SU-DHL-6 (cell line): ENCODE measurements around the gene CUX1.

ENCODE experiments used
- CTCF ChIP-seq: fragments of 200-600 bp; sonication (generic); IDR thresholded peaks from one replicate; pipeline ENCODE4 v1.5.1; 2017; ENCODE audit warnings: antibody characterized with exemption, mild to moderate bottlenecking, low read length, moderate library complexity; ENCODE audit not compliant: insufficient read depth, poor library complexity, severe bottlenecking
- EZH2phosphoT487 ChIP-seq: fragments of 200-600 bp; sonication (generic), shearing (Covaris generic); conservative IDR thresholded peaks from 2 replicates; pipeline ENCODE4 v1.6.1; 2018; ENCODE audit warnings: mild to moderate bottlenecking, antibody characterized with exemption, low read length, moderate library complexity, mixed read lengths

GRCh38 chr7:101940151-101940550 is 122.7 kb downstream of the CUX1 start:
- TF ChIP-seq CTCF (no peak), EZH2phosphoT487 (no peak)
